DLD1 (cell line): ENCODE data around the gene AHRR.

Source experiments
- in situ Hi-C: cut with HindIII; loops from 2 replicates; pipeline ENCODE4 v1.10.0; 2017; ENCODE audit warnings: low sequenced_read_pairs

Gene AHRR

GRCh38 chr5:453725-454481, 132.4 kb downstream of the AHRR start:
- in situ Hi-C loops: no loop called here

GRCh38 chr5:454936-455335, 133.4 kb downstream of the AHRR start:
- in situ Hi-C loops: no loop called here

GRCh38 chr5:455806-456205, 134.3 kb downstream of the AHRR start:
- in situ Hi-C loops: no loop called here

- in situ Hi-C loops: no loop called here
Measured at GRCh38 chr5:456351-457194, 135.1 kb downstream of the AHRR start.

GRCh38 chr5:457195-457961, 135.9 kb downstream of the AHRR start:
- in situ Hi-C loops: no loop called here

- in situ Hi-C loops: no loop called here
Measured at GRCh38 chr5:458547-459353, 137.2 kb downstream of the AHRR start.

GRCh38 chr5:459562-460272, 138.2 kb downstream of the AHRR start:
- in situ Hi-C loops: no loop called here

- in situ Hi-C loops: no loop called here
Measured at GRCh38 chr5:460273-460625, 138.7 kb downstream of the AHRR start.

- in situ Hi-C loops: no loop called here
Measured at GRCh38 chr5:462051-462481, 140.6 kb downstream of the AHRR start.

- in situ Hi-C loops: no loop called here
Measured at GRCh38 chr5:463301-463700, 141.8 kb downstream of the AHRR start.

GRCh38 chr5:463952-464351, 142.4 kb downstream of the AHRR start:
- in situ Hi-C loops: no loop called here

- in situ Hi-C loops: no loop called here
Measured at GRCh38 chr5:464446-464842, 142.9 kb downstream of the AHRR start.

- in situ Hi-C loops: no loop called here
Measured at GRCh38 chr5:464843-465590, 143.5 kb downstream of the AHRR start.

GRCh38 chr5:465591-466403, 144.3 kb downstream of the AHRR start:
- in situ Hi-C loops: no loop called here

- in situ Hi-C loops: no loop called here
Measured at GRCh38 chr5:466661-467310, 145.3 kb downstream of the AHRR start.

- in situ Hi-C loops: no loop called here
Measured at GRCh38 chr5:468401-468800, 146.9 kb downstream of the AHRR start.

- in situ Hi-C loops: no loop called here
Measured at GRCh38 chr5:469752-470483, 148.4 kb downstream of the AHRR start.
